NCI-H82 treated with DMSO at 0.1 percent for 48 hours (cell line): ENCODE data around the gene PPBP.
"Not testable (repeated sequence)": the region's sequence is repeated elsewhere in the genome, so short reads cannot be mapped to it uniquely, and the experiment has no call there.

Experiments used
- DNase-seq: peaks from one replicate; lab custom pipeline; 2025; ENCODE audit not compliant: unreplicated experiment; lab: John Stamatoyannopoulos, UW

Gene PPBP

GRCh38 chr4:73998040-73999011 lies 10.3 kb upstream of the PPBP start, which contains the start of gene CXCL5:
CXCL5 (minus strand) TSS chr4:73998677; CDS start chr4:73998581, 96 bp downstream.
- no peak for DNase-seq

DNA sequence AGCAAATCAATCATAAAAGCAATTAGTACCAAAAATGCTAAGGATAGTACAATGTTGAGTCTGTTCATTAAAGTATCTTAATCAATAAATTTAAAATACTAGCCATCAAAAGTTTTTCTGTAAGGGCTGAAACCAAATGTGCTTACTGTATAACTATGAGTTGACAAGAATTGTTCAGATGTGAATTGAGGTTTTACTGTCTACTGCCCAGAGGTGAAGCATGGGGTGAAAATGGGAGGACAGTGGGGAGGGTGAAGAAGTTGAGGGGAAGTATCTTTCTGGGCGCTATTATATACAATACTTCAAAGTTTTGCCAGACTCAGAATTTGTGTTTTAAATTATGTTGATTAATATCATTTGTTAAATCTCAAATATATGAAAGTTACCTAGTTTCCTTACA lies 4.1 kb upstream of the PPBP start:
- DNase-seq: no peak

DNA sequence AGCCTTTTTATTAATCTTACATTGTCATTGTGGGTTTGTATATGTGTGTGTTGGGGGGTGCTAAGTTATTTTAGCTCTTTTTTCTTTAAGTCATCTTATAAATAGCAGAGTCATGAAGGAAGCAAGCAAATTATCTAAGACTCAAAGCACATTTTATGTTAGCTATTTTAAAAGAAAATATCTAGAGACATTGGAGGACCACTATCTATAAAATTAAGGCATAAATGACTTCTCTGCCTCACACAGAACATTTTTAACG lies 3.7 kb upstream of the PPBP start:
- DNase-seq: no peak

GRCh38 chr4:73990988-73991741 lies 3.2 kb upstream of the PPBP start:
- no peak for DNase-seq

DNA sequence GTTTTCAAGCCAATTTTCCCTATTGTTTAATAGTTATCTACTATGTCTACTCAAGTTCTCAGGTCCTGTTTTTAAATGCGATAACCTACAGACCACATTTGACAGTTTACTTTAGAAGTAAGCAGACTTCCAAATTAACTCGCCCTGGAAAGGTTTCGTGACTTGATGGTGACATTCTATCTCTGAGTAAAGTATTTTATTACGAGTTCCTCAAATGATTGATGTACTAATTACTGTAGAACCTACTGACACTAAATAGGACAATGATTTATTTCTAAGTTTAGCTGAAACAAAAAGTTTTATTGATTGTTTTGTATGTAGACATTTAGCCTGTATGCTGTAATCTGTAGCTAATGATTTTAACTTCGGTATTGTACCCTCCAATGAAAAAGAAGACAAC lies 1.9 kb upstream of the PPBP start:
- no peak for DNase-seq

- no peak for DNase-seq
Measured at GRCh38 chr4:73989031-73989430, 1.0 kb upstream of the PPBP start.

DNA sequence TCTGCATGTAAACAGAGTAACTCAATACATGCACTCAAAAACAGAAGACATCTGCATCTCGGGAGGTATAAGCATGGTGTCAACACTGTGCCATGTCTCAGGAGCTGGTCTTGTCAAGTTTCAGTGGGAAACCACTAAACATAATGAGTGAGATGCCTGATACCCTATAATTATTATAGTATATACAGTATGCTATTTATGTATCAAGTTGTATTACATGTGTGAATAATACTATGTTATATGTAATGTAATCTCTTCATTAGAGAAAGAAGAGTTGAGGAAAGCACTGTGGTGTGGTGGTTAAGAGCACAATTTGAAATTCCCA lies 2.5 kb downstream of the PPBP start:
- no peak for DNase-seq

DNA sequence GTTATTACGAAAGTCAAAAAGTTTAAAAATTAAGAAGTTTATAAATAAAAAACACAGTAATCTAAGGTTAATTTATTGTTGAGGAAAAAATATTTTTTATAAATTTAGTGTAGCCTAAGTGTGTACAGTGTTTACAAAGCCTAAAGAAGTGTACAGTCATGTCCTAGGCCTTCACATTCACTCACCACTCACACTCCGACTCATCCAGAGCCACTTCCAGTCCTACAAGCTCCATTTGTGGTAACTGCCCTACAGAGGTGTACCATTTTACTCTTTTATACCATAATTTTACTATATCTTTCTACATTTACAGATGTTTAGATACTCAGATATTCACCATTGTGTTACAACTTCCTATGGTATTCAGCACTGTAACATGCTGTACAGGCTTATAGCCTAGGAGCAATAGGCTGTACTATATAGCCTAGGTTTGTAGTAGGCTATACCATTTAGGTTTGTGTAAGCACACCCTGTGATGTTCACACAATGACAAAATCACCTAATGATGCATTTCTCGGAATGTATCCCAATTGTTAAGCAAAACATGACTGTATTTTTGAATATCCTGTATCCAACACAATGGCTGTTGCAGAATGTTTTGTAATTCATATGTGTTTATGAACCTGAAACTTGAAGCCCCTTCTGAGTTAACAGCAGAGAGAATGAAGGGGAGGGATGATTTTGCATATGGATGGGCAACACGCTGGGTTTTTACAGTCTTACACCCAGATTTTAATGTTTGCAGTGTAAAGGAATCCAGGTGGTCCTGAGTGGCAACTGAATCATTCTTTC lies 3.1 kb downstream of the PPBP start:
- no peak for DNase-seq

DNA sequence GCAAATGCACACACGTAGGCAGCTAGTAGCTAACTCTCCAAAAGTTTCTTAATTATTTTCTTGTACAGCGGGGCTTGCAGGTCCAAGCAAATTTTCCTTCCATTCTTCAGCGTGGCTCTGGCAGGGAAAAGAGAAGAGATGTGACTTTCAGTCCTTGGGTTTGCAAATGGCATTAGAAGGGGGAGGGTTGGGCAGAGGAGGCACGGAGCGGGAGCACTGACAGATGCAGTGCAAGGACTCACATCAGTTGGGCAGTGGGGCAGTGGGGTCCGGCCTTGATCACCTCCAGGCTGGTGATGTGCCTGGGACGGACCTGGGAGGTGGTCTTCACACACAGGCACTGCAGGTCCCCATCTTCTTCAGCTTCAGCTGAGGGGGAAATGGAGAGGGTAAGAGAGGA lies 6.8 kb downstream of the PPBP start:
- DNase-seq: not testable (repeated sequence)

GRCh38 chr4:73979407-73979957 lies 8.5 kb downstream of the PPBP start:
- no peak for DNase-seq

GRCh38 chr4:73978886-73979285 lies 9.1 kb downstream of the PPBP start:
- no peak for DNase-seq

GRCh38 chr4:73976716-73977115 lies 11.3 kb downstream of the PPBP start:
- no peak for DNase-seq

DNA sequence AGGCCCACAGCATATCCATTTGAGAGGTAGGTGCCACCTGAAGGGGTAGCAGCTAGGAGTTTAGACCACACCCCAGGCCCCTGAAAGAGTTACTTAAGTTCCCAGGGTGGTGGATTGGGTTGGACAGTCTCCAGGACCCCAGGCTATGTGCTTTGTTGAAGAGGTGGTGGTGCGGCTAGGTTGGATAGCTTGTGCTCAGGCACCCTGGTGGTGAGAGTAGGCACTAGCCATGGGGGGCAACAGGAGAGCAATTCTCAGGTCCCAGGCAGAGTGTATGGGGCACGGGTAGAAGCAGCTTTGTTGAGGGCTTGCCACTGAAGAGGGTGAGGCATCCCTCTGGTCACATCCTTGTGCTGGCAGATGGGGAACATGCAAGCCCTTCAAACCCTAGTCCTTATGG lies 11.8 kb downstream of the PPBP start:
- DNase-seq: no peak

- no peak for DNase-seq
Measured at GRCh38 chr4:73974352-73974751, 13.6 kb downstream of the PPBP start.

DNA sequence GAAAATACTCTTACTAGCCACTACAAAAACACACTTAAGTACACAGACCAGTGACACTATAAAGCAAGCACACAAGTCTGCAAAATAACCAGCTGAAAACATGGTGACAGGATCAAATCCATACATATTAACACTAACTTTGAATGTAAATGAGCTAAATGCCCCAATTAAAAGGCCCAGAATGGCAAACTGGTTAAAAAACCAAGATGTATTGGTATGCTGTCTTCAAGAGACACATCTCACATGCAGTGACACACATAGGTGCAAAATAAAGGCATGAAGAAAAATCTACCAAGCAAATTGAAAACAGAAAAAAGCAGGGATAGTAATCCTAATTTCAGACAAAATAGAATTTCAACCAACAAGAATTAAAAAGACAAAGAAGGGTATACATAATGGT lies 17.0 kb downstream of the PPBP start:
- DNase-seq: no peak

DNA sequence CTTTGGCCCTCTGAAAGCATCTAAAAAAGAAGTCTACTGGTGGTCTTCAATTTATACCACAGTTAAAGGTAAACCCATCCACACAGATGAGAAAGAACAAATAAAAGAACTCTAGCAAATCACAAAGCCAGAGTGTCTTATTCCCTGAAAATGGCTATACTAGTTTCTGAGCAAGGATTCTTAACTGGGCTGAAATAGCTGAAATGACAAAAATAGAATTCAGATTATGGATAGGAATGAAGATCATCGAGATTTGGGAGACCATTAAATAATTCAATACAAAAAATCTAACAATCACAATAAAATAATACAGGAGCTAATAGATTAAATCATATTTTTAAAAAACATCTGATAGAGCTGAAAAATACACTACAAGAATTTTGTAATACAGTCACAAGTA lies 18.0 kb downstream of the PPBP start:
- no peak for DNase-seq

DNA sequence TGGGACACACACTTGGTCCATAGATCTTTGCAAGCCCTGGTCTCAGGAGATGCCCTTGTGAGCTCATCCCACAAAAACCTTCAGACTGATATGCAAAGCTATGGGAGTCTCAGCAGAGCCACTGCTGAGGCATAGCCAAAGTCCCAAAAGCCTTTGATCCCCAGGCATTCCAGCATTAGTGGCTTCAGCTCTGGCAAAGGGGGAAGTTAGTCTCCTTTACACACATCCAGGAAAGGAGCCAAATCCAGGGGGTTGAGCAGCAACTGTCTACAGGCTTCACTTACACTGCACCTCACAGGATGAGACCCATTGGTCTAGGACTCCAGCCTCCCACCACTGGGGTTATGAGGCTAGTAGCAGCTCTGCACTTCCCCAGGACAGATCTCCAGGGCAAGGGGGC lies 20.1 kb downstream of the PPBP start:
- no peak for DNase-seq

DNA sequence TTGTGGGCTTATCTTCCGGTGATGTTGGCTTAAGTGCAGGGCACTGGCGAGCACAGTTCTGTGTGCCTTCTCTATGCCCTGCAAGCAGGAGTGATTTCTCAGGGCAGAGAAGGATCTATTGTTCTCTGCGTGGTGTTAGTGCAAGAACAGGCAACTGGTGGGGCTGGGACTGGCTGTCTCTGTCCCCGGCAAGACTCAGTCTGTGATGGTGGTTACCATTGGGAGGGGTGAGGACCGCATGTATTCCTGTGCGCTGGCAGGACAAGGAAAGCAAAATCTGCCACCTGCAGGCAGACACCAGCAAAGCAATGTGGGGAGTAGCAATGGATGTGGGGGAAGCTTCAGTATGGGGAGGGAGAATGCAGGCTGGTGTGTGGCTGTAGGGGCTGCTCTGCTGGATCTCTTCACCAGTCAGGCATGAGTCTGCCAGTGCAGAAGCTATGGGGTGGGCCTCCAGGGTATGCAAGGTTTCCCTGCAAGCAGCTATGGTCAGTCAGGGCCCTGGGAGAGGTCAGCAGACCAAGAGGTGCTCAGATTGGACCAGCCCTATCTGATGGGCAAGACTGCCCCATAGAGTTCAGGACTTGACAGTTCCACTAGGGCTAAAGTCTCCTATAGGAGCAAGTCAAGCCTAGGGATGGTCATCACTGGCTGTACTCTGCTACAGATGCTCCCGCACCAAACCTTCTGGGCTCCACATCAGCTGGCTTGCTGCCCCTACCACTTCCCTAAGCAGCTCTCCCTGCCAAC lies 23.0 kb downstream of the PPBP start:
- no peak for DNase-seq

DNA sequence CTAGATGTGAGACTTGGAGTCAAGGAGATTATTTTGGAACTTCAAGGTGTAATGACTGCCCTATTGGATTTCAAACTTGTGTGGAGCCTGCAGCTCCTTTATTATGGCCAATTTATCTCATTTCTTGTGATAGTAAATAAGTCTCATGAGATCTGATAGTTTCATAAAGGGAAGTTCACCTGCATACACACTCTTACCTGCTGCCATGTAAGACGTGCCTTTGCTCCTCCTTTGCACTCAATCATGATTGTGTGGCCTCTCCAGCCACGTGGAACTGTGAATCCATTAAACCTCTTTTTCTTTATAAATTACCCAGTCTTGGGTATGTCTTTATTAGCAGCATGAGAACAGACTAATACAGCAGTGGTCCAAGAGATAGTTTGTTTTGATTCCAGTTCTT lies 25.3 kb downstream of the PPBP start:
- DNase-seq: no peak

DNA sequence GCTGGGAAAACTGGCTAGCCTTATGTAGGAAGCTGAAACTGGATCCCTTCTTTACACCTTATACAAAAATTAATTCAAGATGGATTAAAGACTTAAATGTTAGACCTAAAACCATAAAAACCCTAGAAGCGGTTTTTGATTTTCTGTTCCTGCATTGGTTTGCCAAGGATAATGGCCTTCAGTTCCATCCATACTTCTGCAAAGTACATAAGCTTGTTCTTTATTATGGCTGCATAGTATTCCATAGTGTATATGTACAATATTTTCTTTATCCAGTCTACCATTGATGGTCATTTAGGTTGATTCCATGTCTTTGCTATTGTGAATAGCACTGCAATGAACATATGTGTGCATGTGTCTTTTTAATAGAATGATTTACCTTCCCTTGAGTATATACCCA lies 28.9 kb downstream of the PPBP start:
- not testable (repeated sequence) for DNase-seq

DNA sequence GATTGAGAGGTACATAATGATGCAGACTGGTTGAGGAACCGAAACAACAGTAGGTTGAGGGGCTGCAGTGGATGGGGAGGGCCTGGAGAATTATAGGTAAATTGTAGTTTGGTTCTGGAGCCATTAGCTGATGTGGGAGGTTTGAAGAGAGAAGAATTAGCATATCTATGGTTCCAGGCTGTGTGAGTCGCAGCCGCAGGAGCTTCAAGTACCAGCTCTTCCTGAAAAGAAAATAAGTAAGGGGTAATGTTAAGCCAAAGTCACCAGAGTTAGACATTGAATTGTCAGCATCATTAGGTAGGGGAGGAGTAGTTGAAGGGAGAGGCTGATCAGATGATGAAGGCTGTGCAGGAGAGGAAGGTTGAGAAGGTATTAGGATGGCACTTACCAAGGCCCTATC lies 35.6 kb downstream of the PPBP start:
- DNase-seq: no peak
